OCI-LY7 (cell line): ENCODE results near the gene HSPA4L.

Source experiments
- EZH2phosphoT487 ChIP-seq: fragments of 200-600 bp; sonication (generic); IDR thresholded peaks from 2 replicates; pipeline ENCODE4 v1.6.1; 2018; ENCODE audit warnings: low read depth, borderline replicate concordance, mild to moderate bottlenecking, mixed run types, antibody characterized with exemption, low read length, moderate library complexity, mixed read lengths
- TF ChIP-seq, protein P1 (sequence below): fragments of 200-600 bp; sonication (generic); conservative IDR thresholded peaks from 2 replicates; pipeline ENCODE4 v1.5.1; 2014; ENCODE audit warnings: mild to moderate bottlenecking, antibody characterized with exemption, low read length, moderate library complexity, mixed read lengths

GRCh38 chr4:127782275-127783025 lies at the start of gene HSPA4L:
- TF ChIP-seq, protein P1, sequence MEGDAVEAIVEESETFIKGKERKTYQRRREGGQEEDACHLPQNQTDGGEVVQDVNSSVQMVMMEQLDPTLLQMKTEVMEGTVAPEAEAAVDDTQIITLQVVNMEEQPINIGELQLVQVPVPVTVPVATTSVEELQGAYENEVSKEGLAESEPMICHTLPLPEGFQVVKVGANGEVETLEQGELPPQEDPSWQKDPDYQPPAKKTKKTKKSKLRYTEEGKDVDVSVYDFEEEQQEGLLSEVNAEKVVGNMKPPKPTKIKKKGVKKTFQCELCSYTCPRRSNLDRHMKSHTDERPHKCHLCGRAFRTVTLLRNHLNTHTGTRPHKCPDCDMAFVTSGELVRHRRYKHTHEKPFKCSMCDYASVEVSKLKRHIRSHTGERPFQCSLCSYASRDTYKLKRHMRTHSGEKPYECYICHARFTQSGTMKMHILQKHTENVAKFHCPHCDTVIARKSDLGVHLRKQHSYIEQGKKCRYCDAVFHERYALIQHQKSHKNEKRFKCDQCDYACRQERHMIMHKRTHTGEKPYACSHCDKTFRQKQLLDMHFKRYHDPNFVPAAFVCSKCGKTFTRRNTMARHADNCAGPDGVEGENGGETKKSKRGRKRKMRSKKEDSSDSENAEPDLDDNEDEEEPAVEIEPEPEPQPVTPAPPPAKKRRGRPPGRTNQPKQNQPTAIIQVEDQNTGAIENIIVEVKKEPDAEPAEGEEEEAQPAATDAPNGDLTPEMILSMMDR = no peak
- no peak for TF ChIP-seq EZH2phosphoT487
